ENCODE results near the gene RFC2.
A peak's percentile ranks its signal among the peaks of the same experiment; 100 is the strongest.
"Not testable (repeated sequence)": the region's sequence is repeated elsewhere in the genome, so short reads cannot be mapped to it uniquely, and the experiment has no call there.

The RFC2 gene

DNA sequence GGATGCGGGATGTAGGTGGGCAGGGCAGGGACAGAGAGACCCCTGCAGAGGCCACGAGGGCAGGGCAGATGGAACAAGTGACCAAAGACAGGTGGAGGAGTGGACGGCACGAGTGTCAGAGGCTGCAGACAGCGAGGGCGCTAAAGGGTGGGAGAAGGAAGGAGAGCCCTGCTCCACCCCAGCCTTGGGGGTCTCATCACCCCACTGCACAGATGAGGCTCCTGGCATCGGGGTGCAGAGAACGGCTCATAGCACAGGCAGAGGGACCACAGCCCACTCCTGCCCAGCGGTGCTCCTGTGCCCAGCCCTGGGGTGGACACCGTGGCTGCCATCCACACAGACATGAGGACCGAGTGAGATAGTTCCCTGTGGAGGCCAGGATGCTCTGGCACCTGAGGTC is 46.6 kb downstream of the RFC2 start:
- Histone ChIP-seq H3K27me3 (ENCODE audit: control insufficient read depth in 5 of 5, insufficient read depth in 4 of 5, low read length in 5 of 5) (peaks cover 0 to 3% (median 0%) of the 10 kb centered on the region in 5 donors), H3K4me1 (ENCODE audit: control insufficient read depth in 5 of 5, insufficient read depth in 5 of 5, low read length in 5 of 5) (peaks cover 1 to 22% (median 7%) of the 10 kb centered on the region in 5 donors), H3K36me3 (ENCODE audit: control insufficient read depth in 5 of 5, insufficient read depth in 5 of 5, low read length in 5 of 5) (no peaks in the 10 kb centered on the region), H3K27ac (ENCODE audit: low read depth, low read length) (no peak overlapping the region), H3K4me3 (ENCODE audit: low read depth in 1 of 5, low read length in 5 of 5) (no peak overlapping the region), H3K9ac (ENCODE audit: low read length in 5 of 5) (no peak overlapping the region), H3K9me3 (ENCODE audit: control insufficient read depth in 5 of 5, low read length in 5 of 5) (no peaks in the 10 kb centered on the region)

DNA sequence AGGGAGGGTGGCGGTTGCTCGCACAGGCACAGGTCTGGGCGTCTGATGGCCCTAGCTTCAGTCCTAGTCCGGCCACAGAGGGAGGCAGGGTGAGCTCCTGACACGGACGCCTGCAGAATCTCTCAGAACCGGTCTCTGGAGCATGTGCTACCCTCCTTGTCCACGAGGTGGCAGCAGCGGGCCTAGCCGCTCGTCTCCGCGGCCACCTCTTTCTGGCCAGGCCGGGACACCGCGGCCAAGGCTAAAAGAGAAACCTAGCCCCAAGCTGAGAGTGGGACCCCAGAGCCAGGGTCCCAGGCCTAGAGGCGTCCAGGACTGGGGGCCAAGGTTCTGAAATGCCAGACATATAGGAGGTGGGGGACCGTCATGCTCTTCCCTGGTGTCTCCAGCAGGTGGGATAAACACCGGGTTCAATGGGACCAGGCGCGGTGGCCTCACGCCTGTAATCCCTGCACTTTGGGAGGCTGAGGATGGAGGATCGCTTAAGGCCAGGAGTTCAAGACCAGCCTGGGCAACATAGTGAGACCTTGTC is 47.5 kb downstream of the RFC2 start:
- H3K9me3 ChIP-seq (ENCODE audit: control insufficient read depth in 5 of 5, low read length in 5 of 5): no peaks in the 10 kb centered on the region
- H3K27me3 ChIP-seq (ENCODE audit: control insufficient read depth in 5 of 5, insufficient read depth in 4 of 5, low read length in 5 of 5): peaks cover 0 to 3% (median 0%) of the 10 kb centered on the region in 5 donors
- H3K36me3 ChIP-seq (ENCODE audit: control insufficient read depth in 5 of 5, insufficient read depth in 5 of 5, low read length in 5 of 5): no peaks in the 10 kb centered on the region
- H3K4me3 ChIP-seq (ENCODE audit: low read depth in 1 of 5, low read length in 5 of 5): peak overlapping the region; percentile 21 to 59 (median 51)
- H3K27ac ChIP-seq (ENCODE audit: low read depth, low read length): no peak overlapping the region
- peaks cover 1 to 22% (median 7%) of the 10 kb centered on the region in 5 donors for H3K4me1 ChIP-seq (ENCODE audit: control insufficient read depth in 5 of 5, insufficient read depth in 5 of 5, low read length in 5 of 5)
- H3K9ac ChIP-seq (ENCODE audit: low read length in 5 of 5): peak overlapping the region in 2 of 5 donors; percentile 26 to 76

DNA sequence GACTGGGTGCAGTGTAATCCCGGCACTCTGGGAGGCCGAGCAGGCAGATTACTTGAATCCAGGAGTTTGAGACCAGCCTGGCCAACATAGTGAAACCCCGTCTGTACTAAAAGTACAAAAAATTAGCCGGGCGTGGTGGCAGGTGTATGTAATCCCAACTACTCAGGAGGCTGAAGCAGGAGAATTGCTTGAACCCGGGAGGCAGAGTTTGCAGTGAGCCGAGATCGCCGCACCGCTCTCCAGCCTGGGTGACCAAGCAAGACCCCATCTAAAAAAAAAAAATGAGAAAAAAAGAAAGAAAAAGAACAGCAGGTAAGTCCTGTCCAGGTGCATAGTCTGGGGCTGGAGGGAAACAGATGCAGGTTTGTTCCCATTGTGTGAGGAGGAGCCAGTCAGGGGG is 48.1 kb downstream of the RFC2 start:
- not testable (repeated sequence) for H3K27ac ChIP-seq (ENCODE audit: low read depth, low read length); H3K9ac ChIP-seq (ENCODE audit: low read length in 5 of 5)

DNA sequence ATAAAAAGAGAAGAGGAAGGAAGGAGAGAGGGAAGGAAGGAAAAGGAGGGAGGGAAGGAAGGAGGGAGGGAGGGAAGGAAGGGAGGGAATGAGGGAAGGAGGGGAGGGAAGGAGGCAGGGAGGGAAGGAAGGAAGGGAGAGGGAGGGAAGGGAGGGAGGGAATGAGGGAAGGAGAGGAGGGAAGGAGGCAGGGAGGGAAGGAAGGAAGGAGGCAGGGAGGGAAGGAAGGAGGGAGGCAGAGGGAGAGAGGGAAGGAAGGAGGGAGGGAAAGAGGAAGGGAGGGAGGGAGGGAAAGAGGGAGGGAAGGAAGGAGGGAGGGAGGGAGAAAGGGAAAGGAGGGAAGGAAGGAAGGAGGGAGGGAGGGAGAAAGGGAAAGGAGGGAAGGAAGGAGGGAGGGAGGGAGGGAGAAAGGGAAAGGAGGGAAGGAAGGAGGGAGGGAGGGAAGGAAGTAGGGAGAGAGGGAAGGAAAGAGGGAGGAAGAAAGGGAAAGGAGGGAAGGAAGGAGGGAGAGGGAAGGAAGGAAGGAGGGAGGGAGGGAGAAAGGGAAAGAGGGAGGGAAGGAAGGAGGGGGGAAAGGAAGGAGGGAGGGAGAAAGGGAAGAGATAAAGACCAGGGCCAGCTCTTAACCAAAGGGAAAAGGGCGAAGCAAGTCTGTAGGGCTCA is 50.1 kb downstream of the RFC2 start:
- Histone ChIP-seq H3K4me3 (ENCODE audit: low read depth in 1 of 5, low read length in 5 of 5) (no peak overlapping the region), H3K9me3 (ENCODE audit: control insufficient read depth in 5 of 5, low read length in 5 of 5) (no peaks in the 10 kb centered on the region), H3K36me3 (ENCODE audit: control insufficient read depth in 5 of 5, insufficient read depth in 5 of 5, low read length in 5 of 5) (no peaks in the 10 kb centered on the region), H3K4me1 (ENCODE audit: control insufficient read depth in 5 of 5, insufficient read depth in 5 of 5, low read length in 5 of 5) (peaks cover 1 to 16% (median 7%) of the 10 kb centered on the region in 5 donors), H3K9ac (ENCODE audit: low read length in 5 of 5) (no peak overlapping the region), H3K27me3 (ENCODE audit: control insufficient read depth in 5 of 5, insufficient read depth in 4 of 5, low read length in 5 of 5) (peaks cover 0 to 3% (median 0%) of the 10 kb centered on the region in 5 donors), H3K27ac (ENCODE audit: low read depth, low read length) (no peak overlapping the region)

More for the DNA sequence above, 48.1 kb downstream of the RFC2 start:
- not testable (repeated sequence) for H3K4me3 ChIP-seq (ENCODE audit: low read depth in 1 of 5, low read length in 5 of 5); H3K36me3 ChIP-seq (ENCODE audit: control insufficient read depth in 5 of 5, insufficient read depth in 5 of 5, low read length in 5 of 5); H3K27me3 ChIP-seq (ENCODE audit: control insufficient read depth in 5 of 5, insufficient read depth in 4 of 5, low read length in 5 of 5); H3K9me3 ChIP-seq (ENCODE audit: control insufficient read depth in 5 of 5, low read length in 5 of 5)
- H3K4me1 ChIP-seq (ENCODE audit: control insufficient read depth in 5 of 5, insufficient read depth in 5 of 5, low read length in 5 of 5): peaks cover 1 to 22% (median 7%) of the 10 kb centered on the region in 5 donors

DNA sequence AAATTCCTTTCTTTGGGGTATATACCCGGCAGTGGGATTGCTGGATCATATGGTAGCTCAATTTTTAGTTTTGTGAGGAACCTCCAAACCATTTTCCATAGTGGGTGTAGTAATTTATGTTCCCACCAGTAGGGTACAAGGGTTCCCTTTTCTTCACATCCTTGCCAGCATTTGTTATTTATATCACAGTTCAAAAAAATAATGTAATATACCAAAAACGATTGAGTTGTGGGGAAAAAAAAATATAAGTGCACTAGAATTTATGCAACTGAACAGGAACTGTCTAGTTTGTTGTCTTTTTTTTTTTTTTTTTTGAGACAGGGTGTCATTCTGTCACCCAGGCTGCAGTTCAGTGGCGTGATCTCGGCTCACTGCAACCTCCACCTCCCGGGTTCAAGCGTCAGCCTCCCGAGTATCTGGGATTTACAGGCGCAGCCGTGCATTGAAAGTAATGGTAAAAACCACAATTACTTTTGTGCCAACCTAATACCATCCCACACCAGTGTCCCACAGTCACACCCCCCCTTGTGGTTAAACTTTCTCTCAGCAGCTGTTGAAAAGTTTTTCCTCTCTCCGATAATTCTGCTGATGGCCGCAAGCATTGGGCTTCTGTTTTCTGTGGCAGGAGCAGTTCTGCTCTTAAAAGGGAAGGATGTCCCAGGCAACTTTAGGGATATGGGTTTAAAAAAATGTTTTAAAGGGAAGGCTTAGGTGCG is 51.2 kb downstream of the RFC2 start:
- Histone ChIP-seq H3K4me3 (ENCODE audit: low read depth in 1 of 5, low read length in 5 of 5) (no peak overlapping the region), H3K36me3 (ENCODE audit: control insufficient read depth in 5 of 5, insufficient read depth in 5 of 5, low read length in 5 of 5) (peaks cover 0 to 4% (median 0%) of the 10 kb centered on the region in 5 donors), H3K9me3 (ENCODE audit: control insufficient read depth in 5 of 5, low read length in 5 of 5) (no peaks in the 10 kb centered on the region), H3K27ac (ENCODE audit: low read depth, low read length) (no peak overlapping the region), H3K9ac (ENCODE audit: low read length in 5 of 5) (peak overlapping the region in 1 of 5 donors; percentile 12), H3K4me1 (ENCODE audit: control insufficient read depth in 5 of 5, insufficient read depth in 5 of 5, low read length in 5 of 5) (peaks cover 1 to 16% (median 7%) of the 10 kb centered on the region in 5 donors), H3K27me3 (ENCODE audit: control insufficient read depth in 5 of 5, insufficient read depth in 4 of 5, low read length in 5 of 5) (peaks cover 0 to 3% (median 0%) of the 10 kb centered on the region in 5 donors)

DNA sequence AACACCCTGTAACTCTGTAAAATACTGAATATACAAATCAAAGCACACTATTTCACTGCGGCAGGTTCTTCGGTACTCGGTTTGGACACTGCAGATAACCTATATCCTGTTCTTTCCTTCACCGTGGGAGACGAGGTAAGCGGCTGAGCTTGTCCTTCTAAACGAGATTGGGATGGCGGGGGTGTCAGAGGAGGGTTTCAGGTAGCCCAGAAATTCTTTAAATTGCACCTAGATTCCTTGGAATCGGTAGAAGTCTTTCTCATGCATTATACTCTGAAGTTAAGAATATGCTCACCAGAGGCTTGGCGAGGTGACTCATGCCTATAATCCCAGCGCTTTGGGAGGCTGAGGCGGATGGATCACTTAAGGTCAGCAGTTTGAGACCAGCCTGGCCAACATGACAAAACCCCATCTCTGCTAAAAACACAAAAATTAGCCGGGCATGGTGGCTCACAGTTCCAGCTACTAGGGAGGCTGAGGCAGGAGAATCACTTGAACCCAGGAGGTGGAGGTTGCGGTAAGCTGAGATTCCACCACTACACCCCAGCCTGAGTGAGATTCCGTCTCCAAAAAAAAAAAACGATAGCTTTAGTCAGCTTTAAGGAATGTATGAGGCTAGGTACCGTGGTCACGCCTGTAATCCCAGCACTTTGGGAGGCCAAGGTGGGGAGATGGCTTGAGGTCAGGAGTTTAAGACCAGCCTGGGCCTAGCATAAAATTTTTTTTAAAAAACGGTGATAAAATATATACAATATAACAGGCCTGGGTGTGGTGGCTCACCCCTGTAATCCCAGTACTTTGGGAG is 54.4 kb downstream of the RFC2 start:
- peaks cover 0 to 7% (median under 1%) of the 10 kb centered on the region in 5 donors for H3K4me1 ChIP-seq (ENCODE audit: control insufficient read depth in 5 of 5, insufficient read depth in 5 of 5, low read length in 5 of 5)
- no peaks in the 10 kb centered on the region for H3K27me3 ChIP-seq (ENCODE audit: control insufficient read depth in 5 of 5, insufficient read depth in 4 of 5, low read length in 5 of 5)
- no peak overlapping the region for H3K9ac ChIP-seq (ENCODE audit: low read length in 5 of 5)
- peaks cover 3 to 27% (median 18%) of the 10 kb centered on the region in 5 donors for H3K36me3 ChIP-seq (ENCODE audit: control insufficient read depth in 5 of 5, insufficient read depth in 5 of 5, low read length in 5 of 5)
- H3K9me3 ChIP-seq (ENCODE audit: control insufficient read depth in 5 of 5, low read length in 5 of 5): no peaks in the 10 kb centered on the region
- no peak overlapping the region for H3K4me3 ChIP-seq (ENCODE audit: low read depth in 1 of 5, low read length in 5 of 5)
- H3K27ac ChIP-seq (ENCODE audit: low read depth, low read length): no peak overlapping the region

DNA sequence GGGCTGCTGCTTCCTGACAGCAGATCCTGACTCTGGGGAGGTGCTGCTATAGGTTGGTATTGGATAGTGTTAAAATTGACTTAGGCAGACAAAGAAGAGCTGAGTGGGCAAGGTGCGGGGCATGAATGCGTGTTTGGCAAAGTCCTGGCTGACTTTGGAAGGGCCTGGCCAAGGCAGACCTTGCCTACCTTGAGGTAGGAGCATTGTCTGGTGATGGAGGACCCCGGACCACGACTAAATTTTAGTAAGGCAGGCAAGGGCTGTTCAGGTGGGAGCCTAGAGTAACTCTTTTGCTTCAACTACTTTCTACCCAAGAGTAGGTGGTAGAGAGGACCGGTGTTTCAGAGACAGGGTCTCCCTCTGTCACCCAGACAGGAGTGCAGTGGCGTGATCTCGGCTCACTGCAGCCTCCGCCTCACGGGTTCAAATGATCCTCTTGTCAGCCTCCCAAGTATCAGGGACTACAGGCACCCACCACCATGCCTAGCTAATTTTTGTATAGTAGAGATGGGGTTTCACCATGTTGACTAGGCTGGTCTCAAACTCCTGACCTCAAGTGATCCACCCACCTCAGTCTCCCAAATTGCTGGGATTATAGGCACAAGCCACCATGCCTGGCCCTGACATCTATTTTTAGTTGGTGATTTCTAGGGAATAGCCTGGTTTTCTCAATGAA is 56.6 kb downstream of the RFC2 start:
- H3K4me3 ChIP-seq (ENCODE audit: low read depth in 1 of 5, low read length in 5 of 5): no peak overlapping the region
- peaks cover 3 to 48% (median 38%) of the 10 kb centered on the region in 5 donors for H3K36me3 ChIP-seq (ENCODE audit: control insufficient read depth in 5 of 5, insufficient read depth in 5 of 5, low read length in 5 of 5)
- no peak overlapping the region for H3K9ac ChIP-seq (ENCODE audit: low read length in 5 of 5)
- H3K9me3 ChIP-seq (ENCODE audit: control insufficient read depth in 5 of 5, low read length in 5 of 5): no peaks in the 10 kb centered on the region
- H3K27ac ChIP-seq (ENCODE audit: low read depth, low read length): no peak overlapping the region
- H3K27me3 ChIP-seq (ENCODE audit: control insufficient read depth in 5 of 5, insufficient read depth in 4 of 5, low read length in 5 of 5): no peaks in the 10 kb centered on the region
- H3K4me1 ChIP-seq (ENCODE audit: control insufficient read depth in 5 of 5, insufficient read depth in 5 of 5, low read length in 5 of 5): peaks cover 0 to 13% (median 6%) of the 10 kb centered on the region in 5 donors

DNA sequence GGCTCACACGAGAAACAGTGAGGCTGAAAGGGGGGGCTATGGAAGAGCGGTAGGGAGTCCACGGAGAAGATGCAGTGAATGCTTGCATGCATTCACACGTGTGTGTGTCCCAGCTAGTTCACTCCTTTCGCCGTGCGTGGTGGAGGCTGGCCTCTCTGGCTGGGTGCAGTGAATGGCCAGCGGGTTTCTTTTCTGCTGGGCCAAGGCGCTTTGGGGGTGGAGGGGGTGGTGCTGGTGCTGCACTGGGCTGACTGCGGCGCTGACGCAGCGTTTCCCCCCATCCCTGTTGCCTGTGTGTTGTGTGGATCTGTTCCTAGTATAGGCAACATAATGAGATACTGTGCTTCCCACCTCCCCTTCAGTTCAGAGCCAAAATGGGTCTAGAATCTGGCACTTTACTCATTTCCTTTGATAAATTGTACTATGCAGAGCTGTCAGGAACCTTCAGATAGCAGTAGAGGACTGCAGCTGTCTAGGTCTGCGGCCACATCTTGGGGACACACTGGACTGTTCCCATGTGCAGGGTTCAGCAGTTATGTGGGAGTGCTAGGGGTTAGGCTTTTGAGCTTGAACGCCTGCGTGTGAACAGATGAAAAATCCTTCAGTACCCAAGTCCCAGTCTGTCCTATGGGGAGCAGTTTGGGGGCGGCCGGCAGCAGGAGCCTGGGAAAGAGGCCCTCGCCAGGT is 58.1 kb downstream of the RFC2 start:
- peaks cover 0 to 13% (median 6%) of the 10 kb centered on the region in 5 donors for H3K4me1 ChIP-seq (ENCODE audit: control insufficient read depth in 5 of 5, insufficient read depth in 5 of 5, low read length in 5 of 5)
- not testable (repeated sequence) for H3K27ac ChIP-seq (ENCODE audit: low read depth, low read length); H3K4me3 ChIP-seq (ENCODE audit: low read depth in 1 of 5, low read length in 5 of 5); H3K9ac ChIP-seq (ENCODE audit: low read length in 5 of 5); H3K27me3 ChIP-seq (ENCODE audit: control insufficient read depth in 5 of 5, insufficient read depth in 4 of 5, low read length in 5 of 5); H3K9me3 ChIP-seq (ENCODE audit: control insufficient read depth in 5 of 5, low read length in 5 of 5)
- peaks cover 6 to 61% (median 50%) of the 10 kb centered on the region in 5 donors for H3K36me3 ChIP-seq (ENCODE audit: control insufficient read depth in 5 of 5, insufficient read depth in 5 of 5, low read length in 5 of 5)

Measured in subcutaneous abdominal adipose tissue (tissue), 5 donors.